GM12878 (cell line): ENCODE measurements around the gene MGRN1.

Experiments used
- EP300 ChIP-seq, 2 experiments: fragments of 150-350 bp in 1 of 2; IDR thresholded peaks; 2 replicates each; pipeline ENCODE4 v1.6.1; 2011 to 2012; ENCODE audit warnings: low read depth in 2 of 2, low read length in 2 of 2, borderline replicate concordance in 1 of 2, improper control_type of control experiment in 1 of 2, inconsistent platforms in 1 of 2; ENCODE audit not compliant: control insufficient read depth in 1 of 2
- PBX3 ChIP-seq: IDR thresholded peaks from 2 replicates; pipeline ENCODE4 v1.6.1; 2011; ENCODE audit warnings: mild to moderate bottlenecking, low read depth, low read length, moderate library complexity; ENCODE audit not compliant: insufficient replicate concordance
- POU2F2 ChIP-seq: IDR thresholded peaks from 3 replicates; pipeline ENCODE4 v1.6.1; 2011; ENCODE audit warnings: low read depth, mild to moderate bottlenecking, low read length, borderline replicate concordance
- YY1 ChIP-seq: IDR thresholded peaks from 2 replicates; pipeline ENCODE4 v1.6.1; 2011; ENCODE audit warnings: low read depth, mild to moderate bottlenecking, low read length
- TF ChIP-seq, protein P1 (sequence below): fragments of 150-350 bp; IDR thresholded peaks from 2 replicates; pipeline ENCODE4 v1.6.1; 2014; ENCODE audit warnings: mild to moderate bottlenecking, low read depth, low read length

DNA sequence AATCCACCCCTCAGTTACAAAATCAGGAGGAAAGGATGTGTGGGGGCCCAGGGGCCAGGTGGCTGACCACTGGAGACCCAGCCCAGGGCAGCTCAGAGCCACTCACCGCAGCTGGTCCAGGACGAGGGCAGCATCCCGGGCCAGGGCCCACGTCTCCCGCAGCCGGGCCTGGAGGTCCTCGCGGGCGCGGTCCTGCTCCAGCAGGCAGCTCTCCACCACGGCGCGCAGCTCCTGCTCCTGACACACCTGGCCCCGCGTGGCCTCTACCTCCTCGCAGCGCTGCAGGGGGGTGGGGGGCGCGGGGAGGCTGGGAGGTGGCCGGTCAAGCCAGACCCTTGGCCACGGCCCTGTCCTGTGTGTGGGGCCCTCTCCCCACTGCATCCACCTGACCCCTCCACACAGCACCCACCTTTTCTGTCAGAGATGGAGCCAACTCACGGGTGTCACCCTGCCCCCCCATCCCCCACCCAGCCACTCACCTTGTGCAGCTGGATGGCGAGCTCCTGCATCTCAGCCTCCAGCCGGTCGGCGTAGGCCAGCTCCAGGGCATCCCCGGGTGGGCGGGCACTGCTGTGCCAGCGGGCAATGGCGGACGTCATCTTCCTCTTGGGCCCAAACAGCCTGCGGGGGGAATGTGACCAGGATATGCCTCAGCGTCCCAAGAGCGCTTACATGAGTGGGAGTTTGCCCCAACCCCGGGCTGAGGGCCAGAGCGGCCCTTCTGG, 73.9 kb downstream of the MGRN1 start:
- TF ChIP-seq, protein P1, sequence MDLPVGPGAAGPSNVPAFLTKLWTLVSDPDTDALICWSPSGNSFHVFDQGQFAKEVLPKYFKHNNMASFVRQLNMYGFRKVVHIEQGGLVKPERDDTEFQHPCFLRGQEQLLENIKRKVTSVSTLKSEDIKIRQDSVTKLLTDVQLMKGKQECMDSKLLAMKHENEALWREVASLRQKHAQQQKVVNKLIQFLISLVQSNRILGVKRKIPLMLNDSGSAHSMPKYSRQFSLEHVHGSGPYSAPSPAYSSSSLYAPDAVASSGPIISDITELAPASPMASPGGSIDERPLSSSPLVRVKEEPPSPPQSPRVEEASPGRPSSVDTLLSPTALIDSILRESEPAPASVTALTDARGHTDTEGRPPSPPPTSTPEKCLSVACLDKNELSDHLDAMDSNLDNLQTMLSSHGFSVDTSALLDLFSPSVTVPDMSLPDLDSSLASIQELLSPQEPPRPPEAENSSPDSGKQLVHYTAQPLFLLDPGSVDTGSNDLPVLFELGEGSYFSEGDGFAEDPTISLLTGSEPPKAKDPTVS, result no peak
- TF ChIP-seq EP300 (IDR thresholded peaks at IDR 0.05; ENCODE audit: borderline replicate concordance in 1 of 2, control insufficient read depth in 1 of 2, low read depth in 2 of 2, low read length in 2 of 2), result no peak
- TF ChIP-seq YY1, result no peak
- TF ChIP-seq PBX3, result no peak
- TF ChIP-seq POU2F2, result no peak
